Urothelium cell line (cell line): ENCODE results near the gene TMEM225B.
A peak's percentile ranks its signal among the peaks of the same experiment; 100 is the strongest.
"Not testable (repeated sequence)": the region's sequence is repeated elsewhere in the genome, so short reads cannot be mapped to it uniquely, and the experiment has no call there.

Experiments used
- DNase-seq: peaks from one replicate; pipeline ENCODE4 v3.0.0; 2011; ENCODE audit warnings: low spot score, mixed read lengths
- FAIRE-seq: peaks from 2 replicates; lab custom pipeline; 2011; peaks lifted over from hg19 to GRCh38; lab: Jason Lieb, UNC

Gene TMEM225B

GRCh38 chr7:99579281-99579955 lies 18.6 kb upstream of the TMEM225B start:
- DNase-seq: no peak
- FAIRE-seq: no peak

- no peak for FAIRE-seq
- no peak for DNase-seq
Observed at GRCh38 chr7:99579956-99580777, 17.9 kb upstream of the TMEM225B start.

- DNase-seq, FAIRE-seq: not testable (repeated sequence)
Observed at GRCh38 chr7:99580778-99581332, 17.2 kb upstream of the TMEM225B start.

- FAIRE-seq (peak; percentile 9), DNase-seq (no peak)
Observed at GRCh38 chr7:99588868-99589267, 9.2 kb upstream of the TMEM225B start.

- FAIRE-seq: peak; percentile 97
Observed at GRCh38 chr7:99594948-99595745, 2.9 kb upstream of the TMEM225B start.

GRCh38 chr7:99596408-99596955 lies 1.6 kb upstream of the TMEM225B start:
- FAIRE-seq (no peak), DNase-seq (no peak)

More at GRCh38 chr7:99594948-99595745, 2.9 kb upstream of the TMEM225B start:
- DNase-seq: no peak

- FAIRE-seq (no peak), DNase-seq (no peak)
Observed at GRCh38 chr7:99599836-99600235, 1.8 kb downstream of the TMEM225B start.

GRCh38 chr7:99601656-99602310 lies 3.7 kb downstream of the TMEM225B start:
- FAIRE-seq (no peak), DNase-seq (no peak)

GRCh38 chr7:99605527-99605926 lies 7.5 kb downstream of the TMEM225B start:
- DNase-seq (no peak), FAIRE-seq (no peak)

- FAIRE-seq (no peak), DNase-seq (no peak)
Observed at GRCh38 chr7:99606531-99606930, 8.5 kb downstream of the TMEM225B start.

GRCh38 chr7:99607548-99607947 lies 9.5 kb downstream of the TMEM225B start:
- DNase-seq (no peak), FAIRE-seq (no peak)

GRCh38 chr7:99614495-99614894 lies 16.4 kb downstream of the TMEM225B start:
- FAIRE-seq: no peak
- DNase-seq: no peak

- FAIRE-seq (no peak), DNase-seq (no peak)
Observed at GRCh38 chr7:99615989-99616358, 17.9 kb downstream of the TMEM225B start.

- DNase-seq: peak; percentile 100
- peak; percentile 99 for FAIRE-seq
Observed at GRCh38 chr7:99616359-99617191, 18.5 kb downstream of the TMEM225B start, which contains the start of gene ZSCAN25. Gene ZSCAN25, plus strand, starts transcription at chr7:99616946. Its CDS starts 2,661 bp downstream, at chr7:99619607.

- DNase-seq (no peak), FAIRE-seq (peak; percentile 48)
Observed at GRCh38 chr7:99617192-99617781, 19.2 kb downstream of the TMEM225B start.

- DNase-seq (no peak), FAIRE-seq (no peak)
Observed at GRCh38 chr7:99618726-99619125, 20.7 kb downstream of the TMEM225B start.

- FAIRE-seq: no peak
Observed at GRCh38 chr7:99619571-99620130, 21.6 kb downstream of the TMEM225B start.

GRCh38 chr7:99621271-99621670 lies 23.2 kb downstream of the TMEM225B start:
- FAIRE-seq (no peak), DNase-seq (no peak)

More at GRCh38 chr7:99619571-99620130, 21.6 kb downstream of the TMEM225B start:
- no peak for DNase-seq
